Neural cell (in vitro differentiated cells): Measurements from ENCODE around the gene SDK1. TPM values are rescaled to one million over a fixed set of nuclear protein-coding genes. Genes with fewer than 3 reads are reported as not detected.

Experiments
- H2AFZ ChIP-seq: fragments of 200-600, 300-800 bp; sonication (generic), shearing (Covaris generic); 2 replicates; pipeline ENCODE4 v1.6.0; 2014; ENCODE audit warnings: low read depth, mild to moderate bottlenecking, antibody characterized with exemption, low read length, moderate library complexity
- H3F3A ChIP-seq: fragments of 200-600 bp; shearing (Covaris generic); 2 replicates; pipeline ENCODE4 v1.6.1; 2016; ENCODE audit warnings: mild to moderate bottlenecking, moderate library complexity, mixed read lengths, antibody characterized with exemption, low read length; ENCODE audit not compliant: insufficient read depth, poor library complexity, severe bottlenecking
- H3K27ac ChIP-seq: fragments of 200-600, 300-800 bp; sonication (generic), shearing (Covaris generic); 2 replicates; pipeline ENCODE4 v1.5.1; 2014; ENCODE audit warnings: mild to moderate bottlenecking, low read length, moderate library complexity
- H3K27me3 ChIP-seq: fragments of 300-800, 200-600 bp; sonication (generic), shearing (Covaris generic); 2 replicates; pipeline ENCODE4 v1.6.0; 2014; ENCODE audit warnings: mild to moderate bottlenecking, low read depth, low read length, moderate library complexity; ENCODE audit not compliant: insufficient read depth
- H3K36me3 ChIP-seq: fragments of 300-800, 200-600 bp; sonication (generic), shearing (Covaris generic); 2 replicates; pipeline ENCODE4 v1.5.1; 2014; ENCODE audit warnings: mild to moderate bottlenecking, antibody characterized with exemption, low read length, moderate library complexity; ENCODE audit not compliant: insufficient read depth
- H3K4me2 ChIP-seq: fragments of 300-800, 200-600 bp; sonication (generic), shearing (Covaris generic); 2 replicates; pipeline ENCODE4 v1.6.0; 2014; ENCODE audit warnings: mild to moderate bottlenecking, low read length
- H3K4me3 ChIP-seq: fragments of 300-800, 200-600 bp; sonication (generic), shearing (Covaris generic); 2 replicates; pipeline ENCODE4 v1.5.1; 2014; ENCODE audit warnings: mild to moderate bottlenecking, low read length, moderate library complexity
- H3K79me2 ChIP-seq: fragments of 200-600 bp; shearing (Covaris generic); replicated peaks from 2 replicates; pipeline ENCODE4 v1.6.0; 2014; ENCODE audit warnings: mild to moderate bottlenecking, low read length, moderate library complexity; ENCODE audit not compliant: insufficient read depth
- H3K9ac ChIP-seq: fragments of 300-800, 200-600 bp; sonication (generic), shearing (Covaris generic); 2 replicates; pipeline ENCODE4 v1.6.1; 2016; ENCODE audit warnings: mild to moderate bottlenecking, low read length, mixed read lengths
- H3K9me2 ChIP-seq: fragments of 200-600 bp; shearing (Covaris generic); 2 replicates; pipeline ENCODE4 v1.6.1; 2016; ENCODE audit warnings: mild to moderate bottlenecking, low read length, mixed read lengths; ENCODE audit not compliant: insufficient read depth
- H3K9me3 ChIP-seq: fragments of 200-600, 300-800 bp; sonication (generic), shearing (Covaris generic); 2 replicates; pipeline ENCODE4 v1.6.1; 2016; ENCODE audit warnings: mild to moderate bottlenecking, mixed run types, low read length, moderate library complexity, mixed read lengths
- H4K20me1 ChIP-seq: fragments of 200-600 bp; shearing (Covaris generic); 2 replicates; pipeline ENCODE4 v1.6.1; 2016; ENCODE audit warnings: mild to moderate bottlenecking, mixed run types; ENCODE audit not compliant: insufficient read depth
- CTCF ChIP-seq: fragments of 450-650 bp; IDR thresholded peaks from 2 replicates; pipeline ENCODE4 v1.5.1; 2014; ENCODE audit warnings: antibody characterized with exemption, mild to moderate bottlenecking, moderate library complexity; ENCODE audit not compliant: poor library complexity, severe bottlenecking
- EP300 ChIP-seq: fragments of 450-650 bp; conservative IDR thresholded peaks from 2 replicates; pipeline ENCODE4 v1.6.1; 2014; ENCODE audit warnings: antibody characterized with exemption, mild to moderate bottlenecking, moderate library complexity; ENCODE audit not compliant: poor library complexity, severe bottlenecking
- EZH2 ChIP-seq: fragments of 200-600, 300-800 bp; shearing (Covaris generic), sonication (generic); IDR thresholded peaks from 2 replicates; pipeline ENCODE4 v1.6.1; 2014; ENCODE audit warnings: antibody characterized with exemption, low read length, borderline replicate concordance, mild to moderate bottlenecking; ENCODE audit not compliant: insufficient read depth, poor library complexity, severe bottlenecking
- MXI1 ChIP-seq: fragments of 450-650 bp; conservative IDR thresholded peaks from 2 replicates; pipeline ENCODE4 v1.6.1; 2014; ENCODE audit warnings: antibody characterized with exemption, mild to moderate bottlenecking; ENCODE audit not compliant: poor library complexity, severe bottlenecking
- POLR2AphosphoS5 ChIP-seq: IDR thresholded peaks from 2 replicates; pipeline ENCODE4 v1.6.1; 2012
- RAD21 ChIP-seq: fragments of 450-650 bp; conservative IDR thresholded peaks from 2 replicates; pipeline ENCODE4 v1.6.1; 2014; ENCODE audit warnings: antibody characterized with exemption, mild to moderate bottlenecking, moderate library complexity
- REST ChIP-seq: IDR thresholded peaks from 2 replicates; pipeline ENCODE4 v1.6.1; 2012; ENCODE audit warnings: borderline replicate concordance
- SMC3 ChIP-seq: fragments of 450-650 bp; conservative IDR thresholded peaks from 2 replicates; pipeline ENCODE4 v1.6.1; 2014; ENCODE audit warnings: antibody characterized with exemption, mild to moderate bottlenecking, moderate library complexity; ENCODE audit not compliant: poor library complexity
- TAF1 ChIP-seq: IDR thresholded peaks from 2 replicates; pipeline ENCODE4 v1.6.1; 2012; ENCODE audit warnings: low read depth
- polyA plus RNA-seq: library from polyadenylated mRNA; depleted of rRNA; stranded (reverse); fragments of >200 nt; gene quantifications from 2 replicates; pipeline ENCODE4 v1.2.3, GENCODE V29; 2014

Gene SDK1
- polyA plus RNA-seq, 1 donor from 2014 or later = 2.7 TPM

GRCh38 chr7:3518546-3518945, 217.5 kb downstream of the SDK1 start:
- Histone ChIP-seq H4K20me1 (no peaks in the 10 kb centered on the region), H3K36me3 (no peaks in the 10 kb centered on the region), H3K9ac (no peak overlapping the region), H3K4me2 (no peak overlapping the region), H3K27ac (no peak overlapping the region), H3K9me2 (no peaks in the 10 kb centered on the region), H2AFZ (no peak overlapping the region), H3K9me3 (no peaks in the 10 kb centered on the region), H3F3A (no peaks in the 10 kb centered on the region), H3K4me3 (no peak overlapping the region), H3K79me2 (no peaks in the 10 kb centered on the region), H3K27me3 (no peaks in the 10 kb centered on the region)
- no peak for TF ChIP-seq POLR2AphosphoS5
- no peak for TF ChIP-seq REST
- no peak for TF ChIP-seq TAF1
- TF ChIP-seq RAD21 = no peak
- TF ChIP-seq CTCF = no peak
- TF ChIP-seq EZH2 = no peak

- Histone ChIP-seq H3K9me2 (no peaks in the 10 kb centered on the region), H3K79me2 (no peaks in the 10 kb centered on the region), H3K9ac (no peak overlapping the region), H3K9me3 (no peaks in the 10 kb centered on the region), H3K4me3 (no peak overlapping the region), H2AFZ (no peak overlapping the region), H3K36me3 (no peaks in the 10 kb centered on the region), H3K4me2 (no peak overlapping the region), H3K27ac (no peak overlapping the region), H3F3A (no peaks in the 10 kb centered on the region), H4K20me1 (no peaks in the 10 kb centered on the region), H3K27me3 (no peaks in the 10 kb centered on the region)
- TF ChIP-seq EZH2 (no peak), EP300 (no peak), REST (no peak), TAF1 (no peak), SMC3 (no peak), MXI1 (no peak), RAD21 (no peak), POLR2AphosphoS5 (no peak), CTCF (no peak)
Observed at GRCh38 chr7:3520206-3520605, 219.2 kb downstream of the SDK1 start.
